ENCODE data around the gene CLN6. TPM values are rescaled to one million over a fixed set of nuclear protein-coding genes. Genes with fewer than 3 reads are reported as not detected.

The CLN6 gene
- total RNA-seq, 1 experiment from 2014 or later = 71.9 TPM

- no peak overlapping the region for H3K56ac ChIP-seq (ENCODE audit: insufficient read length, low read depth, low read length)
- no peaks in the 10 kb centered on the region for H3K9me3 Mint-ChIP-seq
- no peaks in the 10 kb centered on the region for H3K9me3 ChIP-seq (ENCODE audit: control insufficient read depth, low read depth, low read length)
Observed at GRCh38 chr15:68214838-68215254, 14.7 kb downstream of the CLN6 start.

More at GRCh38 chr15:68214838-68215254, 14.7 kb downstream of the CLN6 start:
- Histone ChIP-seq H4K8ac (replicated peaks; ENCODE audit: insufficient read length, low read depth, low read length) (no peak overlapping the region), H3K14ac (ENCODE audit: insufficient read depth, low read length) (no peak overlapping the region), H4K20me1 (ENCODE audit: control insufficient read depth, insufficient read depth, insufficient read length) (peaks cover 2% of the 10 kb centered on the region), H4K5ac (ENCODE audit: insufficient read length, low read depth, low read length) (no peak overlapping the region), H3K27ac (ENCODE audit: insufficient read length, low read depth, low read length) (no peak overlapping the region), H2BK15ac (ENCODE audit: low read depth, low read length) (no peak overlapping the region), H2BK5ac (ENCODE audit: insufficient read length, low read length) (no peak overlapping the region), H2BK120ac (ENCODE audit: low read depth, low read length, poor library complexity, severe bottlenecking) (no peak overlapping the region), H3K18ac (ENCODE audit: insufficient read length, low read depth, low read length) (no peak overlapping the region), H3K23ac (ENCODE audit: insufficient read length, low read depth, low read length) (no peak overlapping the region), H3K79me2 (ENCODE audit: insufficient read depth, low read length) (peaks cover 6% of the 10 kb centered on the region; the same call in 1 of the 2 replicates), H3K4me2 (ENCODE audit: insufficient read depth, insufficient read length, low read length) (no peak overlapping the region), H3K23me2 (ENCODE audit: insufficient read length, low read depth, low read length, poor library complexity, severe bottlenecking) (no peaks in the 10 kb centered on the region), H2AFZ (ENCODE audit: low read length) (no peak overlapping the region), H2AK5ac (ENCODE audit: insufficient read length, low read length) (no peak overlapping the region), H2BK20ac (ENCODE audit: low read depth, low read length, poor library complexity, severe bottlenecking) (no peak overlapping the region), H3T11ph (ENCODE audit: low read length) (no peak overlapping the region), H3K27me3 (ENCODE audit: insufficient read depth, low read length) (no peaks in the 10 kb centered on the region), H3K79me1 (ENCODE audit: insufficient read depth, low read depth, low read length, poor library complexity, severe bottlenecking) (peaks cover 21% of the 10 kb centered on the region), H3K4ac (ENCODE audit: low read depth, low read length) (no peak overlapping the region), H2BK12ac (ENCODE audit: insufficient read length, low read depth, low read length) (no peak overlapping the region), H3K4me1 (ENCODE audit: insufficient read depth, low read length) (no peaks in the 10 kb centered on the region), H3K9ac (ENCODE audit: extremely low read depth, insufficient read length, low read length) (no peak overlapping the region), H4K91ac (ENCODE audit: insufficient read length, low read depth, low read length) (no peak overlapping the region)
- no peak for DNase-seq
- Mint-ChIP-seq H3K4me3 (no peak overlapping the region), H3K27me3 (ENCODE audit: low read depth) (no peaks in the 10 kb centered on the region; the same call in 1 of the 2 replicates), H3K27ac (peak overlapping the region in 2 of 3 experiments; percentile 19 to 83; a peak in 1 of 7 replicates), H3K36me3 (ENCODE audit: insufficient read depth in 1 of 3, low read depth in 3 of 3) (peaks cover 16 to 38% (median 34%) of the 10 kb centered on the region in 3 experiments; a peak in 6 of 7 replicates), H3K4me1 (peaks cover 2 to 15% of the 10 kb centered on the region in 2 experiments; a peak in 3 of 4 replicates)
- TF ChIP-seq CTCF (conservative IDR thresholded peaks at IDR 0.05) = no peak
- WGBS (ENCODE audit: extremely low coverage, insufficient read length, low lambda C conversion rate) = no CpG with 5 or more reads among the region's 6 CpGs

Measured in H9 (cell line).